NCI-H187 treated with DMSO at 0.1 percent for 48 hours (cell line): ENCODE results near the gene EXOSC7.
"Not testable (repeated sequence)": the region's sequence is repeated elsewhere in the genome, so short reads cannot be mapped to it uniquely, and the experiment has no call there.

Source experiments
- DNase-seq: peaks from one replicate; lab custom pipeline; 2025; lab: John Stamatoyannopoulos, UW

Gene EXOSC7

GRCh38 chr3:44976002-44976815 is at the start of gene EXOSC7, which contains the start of gene ZDHHC3:
Gene EXOSC7 (plus strand): TSS chr3:44976244. CDS start chr3:44976278, 34 bp downstream.
Gene ZDHHC3 (minus strand): TSS chr3:44976174. CDS start chr3:44959436, 16,738 bp downstream.
- DNase-seq = no peak

- no peak for DNase-seq
These were observed 49.1 kb upstream of the EXOSC7 start for GRCh38 chr3:44926921-44927320.

- DNase-seq = no peak
These were observed 48.7 kb upstream of the EXOSC7 start for GRCh38 chr3:44927371-44927770.

GRCh38 chr3:44929782-44930181 is 46.3 kb upstream of the EXOSC7 start:
- no peak for DNase-seq

GRCh38 chr3:44930911-44931310 is 45.1 kb upstream of the EXOSC7 start:
- no peak for DNase-seq

GRCh38 chr3:44931791-44932190 is 44.3 kb upstream of the EXOSC7 start:
- no peak for DNase-seq

GRCh38 chr3:44932271-44932670 is 43.8 kb upstream of the EXOSC7 start:
- no peak for DNase-seq

- DNase-seq = no peak
These were observed 42.8 kb upstream of the EXOSC7 start for GRCh38 chr3:44932986-44933944.

- no peak for DNase-seq
These were observed 36.4 kb upstream of the EXOSC7 start for GRCh38 chr3:44939581-44940036.

GRCh38 chr3:44942202-44942921 is 33.7 kb upstream of the EXOSC7 start:
- no peak for DNase-seq

- DNase-seq = no peak
These were observed 27.8 kb upstream of the EXOSC7 start for GRCh38 chr3:44948239-44948638.

- DNase-seq = not testable (repeated sequence)
These were observed 26.3 kb upstream of the EXOSC7 start for GRCh38 chr3:44949770-44950169.

- no peak for DNase-seq
These were observed 25.7 kb upstream of the EXOSC7 start for GRCh38 chr3:44950275-44950734.

- no peak for DNase-seq
These were observed 23.4 kb upstream of the EXOSC7 start for GRCh38 chr3:44952689-44953088.

GRCh38 chr3:44954304-44954703 is 21.7 kb upstream of the EXOSC7 start:
- no peak for DNase-seq

- no peak for DNase-seq
These were observed 21.1 kb upstream of the EXOSC7 start for GRCh38 chr3:44954962-44955361.

- no peak for DNase-seq
These were observed 20.1 kb upstream of the EXOSC7 start for GRCh38 chr3:44955917-44956316.

GRCh38 chr3:44957986-44958385 is 18.1 kb upstream of the EXOSC7 start:
- DNase-seq = no peak

- no peak for DNase-seq
These were observed 17.7 kb upstream of the EXOSC7 start for GRCh38 chr3:44958386-44958785.

- DNase-seq = no peak
These were observed 15.5 kb upstream of the EXOSC7 start for GRCh38 chr3:44960387-44961026.

GRCh38 chr3:44961888-44962287 is 14.2 kb upstream of the EXOSC7 start:
- DNase-seq = no peak
